ENCODE measurements around the gene ACSF3.

GRCh38 chr16:89108416-89108815 lies 14.8 kb downstream of the ACSF3 start:
- TF ChIP-seq CTCF (IDR thresholded peaks at IDR 0.05 in 4 of 5, conservative IDR thresholded peaks at IDR 0.05 in 1 of 5) (no peak), POLR2A (IDR thresholded peaks at IDR 0.05) (no peak)

Measured in gastrocnemius medialis (tissue), 4 donors.